Neuronal stem cell (in vitro differentiated cells): Measurements from ENCODE around the gene TBL1Y.

ENCODE experiments used
- DNase-seq: peaks from one replicate; pipeline ENCODE4 v3.0.0-alpha.2; 2013; ENCODE audit warnings: low spot score
- H2AFZ ChIP-seq: one replicate; pipeline ENCODE4 v1.6.1; 2013; ENCODE audit warnings: mild to moderate bottlenecking, low read length, inconsistent platforms
- H2AK5ac ChIP-seq: 2 replicates; pipeline ENCODE4 v1.6.1; 2013; ENCODE audit warnings: low read depth, mild to moderate bottlenecking, inconsistent platforms, low read length, moderate library complexity, mixed read lengths
- H2BK120ac ChIP-seq: 2 replicates; pipeline ENCODE4 v1.6.1; 2013; ENCODE audit warnings: low read depth, mild to moderate bottlenecking, inconsistent platforms, low read length, moderate library complexity, mixed read lengths
- H2BK12ac ChIP-seq: one replicate; pipeline ENCODE4 v1.6.1; 2013; ENCODE audit warnings: low read length, inconsistent platforms
- H2BK15ac ChIP-seq: 2 replicates; pipeline ENCODE4 v1.6.1; 2013; ENCODE audit warnings: mild to moderate bottlenecking, low read length, inconsistent platforms, mixed read lengths
- H2BK5ac ChIP-seq: one replicate; pipeline ENCODE4 v1.6.1; 2013; ENCODE audit warnings: inconsistent platforms, mild to moderate bottlenecking, low read length, moderate library complexity
- H3K14ac ChIP-seq: one replicate; pipeline ENCODE4 v1.6.1; 2013; ENCODE audit warnings: low read length, inconsistent platforms
- H3K18ac ChIP-seq: 2 replicates; pipeline ENCODE4 v1.6.1; 2013; ENCODE audit warnings: low read length, inconsistent platforms
- H3K23ac ChIP-seq: 2 replicates; pipeline ENCODE4 v1.6.1; 2013; ENCODE audit warnings: low read depth, mild to moderate bottlenecking, mixed read lengths, low read length, inconsistent platforms; ENCODE audit not compliant: poor library complexity
- H3K27ac ChIP-seq: replicated peaks from 3 replicates; pipeline ENCODE4 v1.5.1; 2013; ENCODE audit warnings: low read length, inconsistent platforms
- H3K27me3 ChIP-seq, 3 experiments: 2 replicates each; pipeline ENCODE4 v1.6.1; 2013; ENCODE audit warnings: low read length in 3 of 3, mild to moderate bottlenecking in 2 of 3, inconsistent platforms in 1 of 3, low read depth in 1 of 3, mixed read lengths in 1 of 3, moderate library complexity in 1 of 3; ENCODE audit not compliant: control insufficient read depth in 3 of 3, insufficient read depth in 3 of 3
- H3K36me3 ChIP-seq, 2 donors: replicated peaks in 1 of 2; 2 replicates each; pipeline ENCODE4 v1.6.1; 2013; ENCODE audit warnings: low read length in 2 of 2; ENCODE audit not compliant: control insufficient read depth in 2 of 2, insufficient read depth in 2 of 2
- H3K4ac ChIP-seq: 2 replicates; pipeline ENCODE4 v1.6.1; 2013; ENCODE audit warnings: inconsistent platforms, mild to moderate bottlenecking, low read length, moderate library complexity
- H3K4me1 ChIP-seq, 2 donors: 1 replicate in 1 of 2; 2 replicates in 1 of 2; pipeline ENCODE4 v1.6.1; 2013; ENCODE audit warnings: low read length in 2 of 2, low read depth in 1 of 2; ENCODE audit not compliant: control insufficient read depth in 2 of 2, insufficient read depth in 1 of 2
- H3K4me2 ChIP-seq: one replicate; pipeline ENCODE4 v1.6.1; 2013; ENCODE audit warnings: mild to moderate bottlenecking, low read length, inconsistent platforms; ENCODE audit not compliant: insufficient read depth, poor library complexity, severe bottlenecking
- H3K4me3 ChIP-seq, 2 donors: 2 replicates each; pipeline ENCODE4 v1.5.1; 2013; ENCODE audit warnings: low read length in 2 of 2, mild to moderate bottlenecking in 2 of 2, inconsistent platforms in 1 of 2, moderate library complexity in 1 of 2
- H3K79me1 ChIP-seq: one replicate; pipeline ENCODE4 v1.6.1; 2013; ENCODE audit warnings: low read depth, mild to moderate bottlenecking, inconsistent platforms, low read length, moderate library complexity
- H3K9ac ChIP-seq: one replicate; pipeline ENCODE4 v1.6.1; 2013; ENCODE audit warnings: mild to moderate bottlenecking, low read depth, low read length, inconsistent platforms; ENCODE audit not compliant: poor library complexity
- H3K9me3 ChIP-seq, 2 donors: replicated peaks in 1 of 2; 2 replicates each; pipeline versions ENCODE3 to v1.6.1; 2013; ENCODE audit warnings: low read length in 2 of 2, mild to moderate bottlenecking in 2 of 2, inconsistent platforms in 1 of 2, low read depth in 1 of 2, mixed read lengths in 1 of 2, moderate library complexity in 1 of 2; ENCODE audit not compliant: control insufficient read depth in 2 of 2, insufficient read depth in 1 of 2
- H4K8ac ChIP-seq: one replicate; pipeline ENCODE4 v1.6.1; 2013; ENCODE audit warnings: low read depth, mild to moderate bottlenecking, inconsistent platforms, low read length, moderate library complexity
- H4K91ac ChIP-seq: one replicate; pipeline ENCODE4 v1.6.1; 2013; ENCODE audit warnings: low read length, low read depth, mild to moderate bottlenecking, inconsistent platforms; ENCODE audit not compliant: poor library complexity
- WGBS, 2 donors: extraction: QIAGEN DNeasy Blood & Tissue Kit; methylation state at CpG; one replicate each; pipeline ENCODE4 v1.1.7; 2013; ENCODE audit warnings: missing lambda C conversion rate in 2 of 2, mixed read lengths in 1 of 2; ENCODE audit not compliant: insufficient read length in 2 of 2, insufficient replicate concordance in 1 of 2; ENCODE audit errors: extremely low coverage in 2 of 2; 5-methylcytosine and 5-hydroxymethylcytosine counted together

TBL1Y gene

DNA sequence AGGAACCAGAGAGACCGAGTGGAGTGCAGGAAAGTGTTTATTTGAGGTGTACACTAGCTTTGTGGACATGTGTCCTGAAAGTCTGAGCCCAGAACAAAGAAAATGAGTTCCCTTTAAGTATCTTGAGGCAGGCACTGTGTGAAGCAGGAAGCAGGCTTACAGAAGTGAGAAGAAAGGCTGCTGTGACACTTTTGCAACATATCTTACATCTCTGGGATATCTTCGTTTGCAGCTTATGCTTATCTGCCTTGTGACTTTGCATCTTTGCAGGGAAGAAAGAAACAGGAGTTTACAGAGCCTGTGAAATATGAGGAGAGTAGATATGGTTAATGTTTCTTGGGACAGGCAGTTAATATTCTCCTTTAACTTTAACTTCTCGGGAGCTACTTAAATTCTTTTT, 92.1 kb downstream of the TBL1Y start:
- H3K79me1 ChIP-seq: no peaks in the 10 kb centered on the region
- no peak overlapping the region for H2AK5ac ChIP-seq
- no peaks in the 10 kb centered on the region for H3K27me3 ChIP-seq
- no peak for DNase-seq
- no peak overlapping the region for H3K18ac ChIP-seq
- H2AFZ ChIP-seq: no peak overlapping the region
- no peak overlapping the region for H3K27ac ChIP-seq
- H3K4ac ChIP-seq: no peak overlapping the region
- no peak overlapping the region for H3K23ac ChIP-seq
- H3K4me1 ChIP-seq: no peaks in the 10 kb centered on the region
- H4K91ac ChIP-seq: no peak overlapping the region
- no peaks in the 10 kb centered on the region for H3K9me3 ChIP-seq
- no peak overlapping the region for H2BK120ac ChIP-seq
- H3K36me3 ChIP-seq: no peaks in the 10 kb centered on the region
- no peak overlapping the region for H3K4me2 ChIP-seq
- H4K8ac ChIP-seq: no peak overlapping the region
- no CpG with 5 or more reads among the region's 3 CpGs for WGBS, 2 donors
- H3K14ac ChIP-seq: no peak overlapping the region
- H3K4me3 ChIP-seq: no peak overlapping the region
- no peak overlapping the region for H2BK5ac ChIP-seq
- H2BK12ac ChIP-seq: no peak overlapping the region
- H2BK15ac ChIP-seq: no peak overlapping the region
- H3K9ac ChIP-seq: no peak overlapping the region

DNA sequence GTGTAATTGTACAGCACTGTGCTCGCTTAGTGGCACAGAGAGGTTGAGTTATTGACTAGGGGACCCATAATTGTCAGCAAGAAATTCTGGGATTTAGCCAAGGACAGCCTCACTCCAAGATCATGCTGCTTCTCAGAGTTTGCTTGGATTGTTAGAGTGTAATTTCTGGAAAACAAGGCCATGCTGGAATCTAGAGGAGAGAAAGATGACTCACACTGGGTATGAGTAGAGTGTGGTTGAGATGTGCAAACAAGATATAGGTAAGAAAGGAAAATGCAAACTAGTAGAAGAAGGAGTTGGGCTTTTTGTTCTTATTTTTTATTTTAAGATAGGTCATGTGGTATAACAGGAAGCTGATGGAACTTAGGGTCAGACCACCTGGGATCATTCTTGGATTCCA, 97.4 kb downstream of the TBL1Y start:
- Histone ChIP-seq H4K8ac (no peak overlapping the region), H2BK15ac (no peak overlapping the region), H3K4me1 (no peaks in the 10 kb centered on the region), H2BK120ac (no peak overlapping the region), H3K14ac (no peak overlapping the region), H2AFZ (no peak overlapping the region), H3K23ac (no peak overlapping the region), H3K27me3 (no peaks in the 10 kb centered on the region), H3K4me2 (no peak overlapping the region), H3K9me3 (no peaks in the 10 kb centered on the region), H2BK5ac (no peak overlapping the region), H3K4me3 (no peak overlapping the region), H2AK5ac (no peak overlapping the region), H3K4ac (no peak overlapping the region), H2BK12ac (no peak overlapping the region), H3K18ac (no peak overlapping the region), H3K27ac (no peak overlapping the region), H3K36me3 (no peaks in the 10 kb centered on the region), H4K91ac (no peak overlapping the region), H3K9ac (no peak overlapping the region), H3K79me1 (no peaks in the 10 kb centered on the region)
- no peak for DNase-seq
- no CpG with 5 or more reads among the region's 1 CpG for WGBS, 2 donors

DNA sequence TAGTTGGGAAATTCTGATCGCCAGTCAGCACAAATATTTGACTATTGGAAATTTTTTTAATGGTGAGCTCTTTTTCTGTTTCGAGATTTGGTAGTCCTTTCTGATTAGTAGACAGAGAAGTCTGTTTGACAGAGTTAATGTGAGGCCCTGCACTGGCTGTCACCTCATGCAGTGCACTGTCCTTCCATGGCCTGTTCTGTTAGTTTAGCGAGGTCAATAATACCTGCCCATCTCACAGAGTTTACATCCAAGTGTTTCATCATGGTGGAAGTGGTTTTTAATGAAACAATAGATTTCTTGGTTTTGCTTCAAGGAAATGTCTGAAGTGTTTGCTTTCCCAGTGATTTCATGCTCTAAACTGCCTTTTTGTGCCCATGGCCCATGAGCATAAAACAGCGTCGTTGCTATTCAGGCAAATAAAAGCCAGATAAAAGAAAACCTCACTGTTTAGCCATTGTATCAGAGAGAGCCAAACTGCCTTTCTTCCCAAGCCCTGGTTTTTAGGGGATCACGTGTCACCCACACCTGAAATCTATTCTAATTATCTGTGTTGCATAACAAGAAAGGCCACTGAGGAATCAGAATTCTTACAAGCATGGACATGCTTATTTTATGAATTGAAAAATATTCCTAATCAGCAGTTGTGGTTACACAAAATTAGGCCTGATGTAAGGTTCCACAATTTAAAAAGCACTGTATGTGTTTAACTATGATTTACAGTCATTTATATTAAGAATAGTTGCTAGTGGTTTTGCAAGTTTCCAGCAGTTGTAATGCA, 98.3 kb downstream of the TBL1Y start:
- DNase-seq: no peak
- Histone ChIP-seq H4K91ac (no peak overlapping the region), H3K79me1 (no peaks in the 10 kb centered on the region), H2BK120ac (no peak overlapping the region), H2BK12ac (no peak overlapping the region), H2BK15ac (no peak overlapping the region), H3K9me3 (no peaks in the 10 kb centered on the region), H2AK5ac (no peak overlapping the region), H3K27ac (no peak overlapping the region), H3K36me3 (no peaks in the 10 kb centered on the region), H3K27me3 (no peaks in the 10 kb centered on the region), H3K4ac (no peak overlapping the region), H3K4me3 (no peak overlapping the region), H3K9ac (no peak overlapping the region), H3K18ac (no peak overlapping the region), H3K23ac (no peak overlapping the region), H3K4me2 (no peak overlapping the region), H4K8ac (no peak overlapping the region), H2BK5ac (no peak overlapping the region), H2AFZ (no peak overlapping the region), H3K4me1 (no peaks in the 10 kb centered on the region), H3K14ac (no peak overlapping the region)
- no CpG with 5 or more reads among the region's 6 CpGs for WGBS, 2 donors

DNA sequence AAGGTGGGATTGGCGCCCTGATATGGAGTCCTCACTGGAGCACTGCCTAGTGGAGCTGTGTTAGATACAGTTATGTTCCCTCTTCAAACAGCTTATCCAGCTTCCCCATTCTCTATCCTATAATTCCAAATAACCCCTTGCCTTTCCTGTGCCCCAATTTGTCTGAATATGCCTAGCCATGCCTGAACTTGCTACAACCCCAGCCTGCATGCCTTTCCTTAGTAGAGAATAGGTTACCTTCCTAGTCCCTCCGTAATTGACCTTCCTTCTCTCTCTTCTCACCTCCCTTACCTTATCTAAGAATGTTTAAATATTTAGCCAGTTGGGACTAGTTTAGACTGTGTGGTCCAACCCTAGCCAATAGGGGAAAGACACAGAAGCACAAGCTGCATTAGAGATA, 102.6 kb downstream of the TBL1Y start:
- H2BK5ac ChIP-seq: no peak overlapping the region
- H2AFZ ChIP-seq: no peak overlapping the region
- H3K9me3 ChIP-seq: no peaks in the 10 kb centered on the region
- H3K4me2 ChIP-seq: no peak overlapping the region
- H3K14ac ChIP-seq: no peak overlapping the region
- no CpG with 5 or more reads among the region's 2 CpGs for WGBS, 2 donors
- no peak overlapping the region for H2AK5ac ChIP-seq
- H3K4me3 ChIP-seq: no peak overlapping the region
- no peaks in the 10 kb centered on the region for H3K36me3 ChIP-seq
- H3K23ac ChIP-seq: no peak overlapping the region
- no peaks in the 10 kb centered on the region for H3K27me3 ChIP-seq
- no peak overlapping the region for H3K18ac ChIP-seq
- no peak overlapping the region for H3K4ac ChIP-seq
- no peaks in the 10 kb centered on the region for H3K4me1 ChIP-seq
- H3K27ac ChIP-seq: no peak overlapping the region
- no peak overlapping the region for H3K9ac ChIP-seq
- DNase-seq: no peak
- H2BK15ac ChIP-seq: no peak overlapping the region
- no peak overlapping the region for H2BK120ac ChIP-seq
- H4K91ac ChIP-seq: no peak overlapping the region
- H4K8ac ChIP-seq: no peak overlapping the region
- no peaks in the 10 kb centered on the region for H3K79me1 ChIP-seq
- no peak overlapping the region for H2BK12ac ChIP-seq
